ENCODE data around the gene SOX8.

SOX8 gene

DNA sequence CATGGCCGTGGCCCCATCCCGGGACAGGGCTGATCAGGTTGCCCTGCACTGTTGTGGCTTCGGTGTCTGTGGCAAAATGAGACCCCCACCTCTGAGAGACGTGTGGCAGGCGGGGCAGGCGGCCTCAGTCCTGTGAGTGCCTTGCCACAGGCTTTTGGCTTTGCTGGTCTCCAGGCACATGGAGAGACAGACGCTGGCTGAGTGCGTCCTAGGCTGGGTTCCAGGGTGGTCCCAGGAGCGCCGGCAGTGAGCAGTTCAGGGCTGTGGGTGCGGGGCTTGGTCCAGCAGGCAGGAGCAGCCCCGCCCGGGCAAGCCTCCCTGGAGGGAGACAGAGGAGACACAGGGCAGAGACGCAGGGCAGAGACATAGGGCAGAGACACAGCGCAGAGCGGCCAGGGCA, 29.2 kb downstream of the SOX8 start:
- no peak overlapping the region for H3K4me3 ChIP-seq (ENCODE audit: control insufficient read depth, low read depth, low read length)
- no peak for DNase-seq (ENCODE audit: low read depth)
- TF ChIP-seq, protein P1, sequence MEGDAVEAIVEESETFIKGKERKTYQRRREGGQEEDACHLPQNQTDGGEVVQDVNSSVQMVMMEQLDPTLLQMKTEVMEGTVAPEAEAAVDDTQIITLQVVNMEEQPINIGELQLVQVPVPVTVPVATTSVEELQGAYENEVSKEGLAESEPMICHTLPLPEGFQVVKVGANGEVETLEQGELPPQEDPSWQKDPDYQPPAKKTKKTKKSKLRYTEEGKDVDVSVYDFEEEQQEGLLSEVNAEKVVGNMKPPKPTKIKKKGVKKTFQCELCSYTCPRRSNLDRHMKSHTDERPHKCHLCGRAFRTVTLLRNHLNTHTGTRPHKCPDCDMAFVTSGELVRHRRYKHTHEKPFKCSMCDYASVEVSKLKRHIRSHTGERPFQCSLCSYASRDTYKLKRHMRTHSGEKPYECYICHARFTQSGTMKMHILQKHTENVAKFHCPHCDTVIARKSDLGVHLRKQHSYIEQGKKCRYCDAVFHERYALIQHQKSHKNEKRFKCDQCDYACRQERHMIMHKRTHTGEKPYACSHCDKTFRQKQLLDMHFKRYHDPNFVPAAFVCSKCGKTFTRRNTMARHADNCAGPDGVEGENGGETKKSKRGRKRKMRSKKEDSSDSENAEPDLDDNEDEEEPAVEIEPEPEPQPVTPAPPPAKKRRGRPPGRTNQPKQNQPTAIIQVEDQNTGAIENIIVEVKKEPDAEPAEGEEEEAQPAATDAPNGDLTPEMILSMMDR (conservative IDR thresholded peaks at IDR 0.05; ENCODE audit: control insufficient read depth, insufficient read depth, low read depth, low read length): no peak

DNA sequence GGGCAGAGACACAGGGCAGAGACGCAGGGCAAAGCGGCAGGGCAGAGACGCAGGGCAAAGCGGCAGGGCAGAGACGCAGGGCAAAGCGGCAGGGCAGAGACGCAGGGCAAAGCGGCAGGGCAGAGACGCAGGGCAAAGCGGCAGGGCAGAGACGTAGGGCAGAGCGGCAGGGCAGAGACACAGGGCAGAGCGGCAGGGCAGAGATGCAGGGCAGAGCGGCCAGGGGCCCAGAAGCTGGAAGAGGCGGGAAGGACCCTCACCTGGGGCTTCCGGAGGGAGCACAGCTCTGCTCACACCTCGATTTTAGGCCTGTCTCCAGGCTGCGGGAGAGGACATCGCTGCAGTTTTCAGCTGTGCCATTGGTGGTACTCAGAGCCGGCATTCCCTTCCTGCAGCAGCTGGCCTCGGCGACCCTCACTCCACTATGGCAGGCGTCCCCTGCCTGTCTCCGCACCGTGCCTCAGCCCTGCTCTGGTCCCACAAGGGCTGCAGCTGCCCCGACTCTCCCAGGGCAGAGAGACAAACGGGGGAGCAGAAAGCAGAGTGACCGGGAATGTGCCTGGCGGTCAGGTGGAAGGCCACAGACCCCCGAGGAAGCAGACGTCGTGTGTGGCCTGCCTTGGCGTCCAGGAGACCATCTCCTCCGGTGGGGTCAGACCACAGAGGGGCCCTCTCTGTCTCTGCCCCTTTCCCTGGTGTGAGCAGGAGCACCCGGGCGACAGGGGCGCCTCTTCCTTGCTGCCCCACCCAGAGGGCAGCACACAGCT, 29.9 kb downstream of the SOX8 start:
- no peak for DNase-seq (ENCODE audit: low read depth)
- H3K4me3 ChIP-seq (ENCODE audit: control insufficient read depth, low read depth, low read length): no peak overlapping the region
- TF ChIP-seq, protein P1 (conservative IDR thresholded peaks at IDR 0.05; ENCODE audit: control insufficient read depth, insufficient read depth, low read depth, low read length): no peak

DNA sequence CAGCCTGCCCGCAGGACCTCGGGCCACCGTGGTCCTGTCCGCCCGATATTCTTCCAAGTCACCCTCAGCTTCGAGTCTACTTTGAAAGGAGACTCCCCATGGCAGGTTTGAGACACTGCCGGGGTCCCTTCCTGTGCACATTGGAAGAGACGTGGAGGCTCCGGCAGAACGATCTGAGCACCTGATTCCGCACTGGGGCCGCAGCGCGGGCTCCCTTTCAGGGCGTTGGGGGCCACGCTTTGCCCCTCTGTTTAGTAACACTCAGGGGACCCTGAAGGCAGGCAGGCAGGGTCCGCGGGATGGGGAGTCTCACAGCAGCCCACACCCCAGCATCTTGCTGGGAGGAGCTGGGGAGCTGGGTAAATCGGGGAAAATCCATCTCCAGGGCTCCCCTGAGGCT, 30.6 kb downstream of the SOX8 start:
- no peak for DNase-seq (ENCODE audit: low read depth)
- H3K4me3 ChIP-seq (ENCODE audit: control insufficient read depth, low read depth, low read length): no peak overlapping the region
- TF ChIP-seq, protein P1 (conservative IDR thresholded peaks at IDR 0.05; ENCODE audit: control insufficient read depth, insufficient read depth, low read depth, low read length): no peak

DNA sequence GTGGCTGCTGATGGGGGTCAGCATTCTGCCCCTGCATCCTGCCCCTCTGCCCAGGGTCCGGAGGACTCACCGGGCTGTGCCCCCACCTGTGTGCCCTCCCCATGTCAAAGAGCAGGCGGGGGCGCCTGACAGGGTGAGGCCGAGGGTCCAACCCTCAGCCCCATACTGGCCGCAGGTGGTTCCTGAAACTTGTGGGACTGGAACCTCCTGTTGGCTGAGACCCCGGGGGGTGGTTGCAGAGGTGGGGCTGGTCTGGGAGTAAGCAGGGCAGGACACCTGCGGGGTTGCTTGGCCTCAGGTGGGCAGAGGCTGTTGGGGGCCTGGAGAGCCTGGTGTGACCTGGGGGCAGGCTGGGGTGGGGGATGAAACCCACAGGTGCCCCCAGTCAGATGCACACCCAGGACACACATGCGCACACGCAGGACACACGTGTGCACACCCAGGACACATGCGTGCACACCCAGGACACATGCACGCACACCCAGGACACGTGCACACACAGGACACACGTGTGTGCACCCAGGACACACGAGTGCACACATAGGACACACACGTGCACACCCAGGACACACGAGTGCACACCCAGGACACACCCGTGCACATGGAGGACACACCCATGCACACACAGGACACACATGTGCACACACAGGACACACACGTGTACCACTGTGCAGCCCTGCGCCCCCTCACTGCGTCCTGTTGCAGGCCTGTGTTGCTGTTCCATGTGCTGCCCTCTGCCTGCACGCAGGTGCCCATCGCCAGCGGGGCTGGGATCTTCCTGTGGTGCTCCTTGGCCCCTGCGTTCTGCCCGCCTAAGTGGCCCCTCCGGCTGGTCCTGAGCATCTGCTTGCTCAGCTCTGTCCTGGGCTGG, 31.4 kb downstream of the SOX8 start:
- no peak for DNase-seq (ENCODE audit: low read depth)
- TF ChIP-seq, protein P1 (conservative IDR thresholded peaks at IDR 0.05; ENCODE audit: control insufficient read depth, insufficient read depth, low read depth, low read length): no peak

DNA sequence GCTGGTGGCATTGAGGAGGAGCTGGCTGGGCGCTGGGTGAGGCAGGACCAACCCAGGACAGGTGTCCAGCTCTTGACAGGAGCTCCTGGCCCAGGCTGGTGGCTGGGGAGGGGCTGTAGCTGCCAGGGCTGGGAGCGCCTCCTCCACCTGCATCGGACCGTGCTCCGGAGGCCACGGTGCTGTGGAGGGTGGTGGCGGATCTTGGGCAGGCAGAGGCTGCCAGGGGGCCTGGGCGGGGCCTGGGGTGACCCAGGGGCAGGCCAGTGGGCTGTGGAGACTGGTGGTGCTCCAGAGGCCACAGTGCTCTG, 32.0 kb downstream of the SOX8 start:
- H3K4me3 ChIP-seq (ENCODE audit: control insufficient read depth, low read depth, low read length): no peak overlapping the region
- TF ChIP-seq, protein P1 (conservative IDR thresholded peaks at IDR 0.05; ENCODE audit: control insufficient read depth, insufficient read depth, low read depth, low read length): no peak
- no peak for DNase-seq (ENCODE audit: low read depth)

More for the DNA sequence above, 31.4 kb downstream of the SOX8 start:
- H3K4me3 ChIP-seq (ENCODE audit: control insufficient read depth, low read depth, low read length): no peak overlapping the region

DNA sequence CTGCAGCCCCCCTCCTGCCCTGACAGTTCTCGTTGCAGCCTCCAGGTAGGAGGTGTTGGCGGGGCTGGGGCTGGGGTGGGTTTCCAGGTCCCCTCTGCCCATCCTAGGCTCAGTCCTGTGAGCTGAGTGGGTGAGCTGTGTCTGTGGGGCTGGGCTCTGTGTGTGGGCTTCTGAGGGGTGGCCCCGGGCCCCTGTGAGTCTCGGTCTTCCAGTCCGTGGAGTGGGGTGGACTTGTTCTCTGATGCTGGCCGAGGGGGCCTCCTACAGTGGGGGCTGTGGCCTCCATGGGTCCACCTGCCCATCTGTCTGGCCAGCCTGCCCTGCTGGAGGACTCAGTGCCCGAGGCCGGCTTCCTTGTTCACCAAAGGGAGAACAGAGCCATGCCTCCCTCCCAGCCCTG, 32.7 kb downstream of the SOX8 start:
- H3K4me3 ChIP-seq (ENCODE audit: control insufficient read depth, low read depth, low read length): no peak overlapping the region
- TF ChIP-seq, protein P1 (conservative IDR thresholded peaks at IDR 0.05; ENCODE audit: control insufficient read depth, insufficient read depth, low read depth, low read length): no peak

More for the DNA sequence above, 32.7 kb downstream of the SOX8 start:
- DNase-seq (ENCODE audit: low read depth): no peak
